Mesangial cell (primary cell): ENCODE data around the gene ITPRIPL2. TPM values are rescaled to one million over a fixed set of nuclear protein-coding genes. Genes with fewer than 3 reads are reported as not detected.

Experiments used
- total RNA-seq: library from RNA; depleted of rRNA; stranded (reverse); fragments of >200 nt; gene quantifications from 2 replicates; pipeline ENCODE4 v1.2.3, GENCODE V29; 2015

ITPRIPL2 gene
- 26.9 and 47.7 TPM in 2 replicates for total RNA-seq

GRCh38 chr16:19113577-19114358 is at the start of gene ITPRIPL2:
Gene ITPRIPL2, plus strand, starts transcription at chr16:19113964. Its CDS starts 498 bp downstream, at chr16:19114462.

GRCh38 chr16:19067349-19068236 is 46.2 kb upstream of the ITPRIPL2 start, which contains the start of gene COQ7:
Gene COQ7, plus strand, starts transcription at chr16:19067614. Its CDS starts 51 bp downstream, at chr16:19067665.

DNA sequence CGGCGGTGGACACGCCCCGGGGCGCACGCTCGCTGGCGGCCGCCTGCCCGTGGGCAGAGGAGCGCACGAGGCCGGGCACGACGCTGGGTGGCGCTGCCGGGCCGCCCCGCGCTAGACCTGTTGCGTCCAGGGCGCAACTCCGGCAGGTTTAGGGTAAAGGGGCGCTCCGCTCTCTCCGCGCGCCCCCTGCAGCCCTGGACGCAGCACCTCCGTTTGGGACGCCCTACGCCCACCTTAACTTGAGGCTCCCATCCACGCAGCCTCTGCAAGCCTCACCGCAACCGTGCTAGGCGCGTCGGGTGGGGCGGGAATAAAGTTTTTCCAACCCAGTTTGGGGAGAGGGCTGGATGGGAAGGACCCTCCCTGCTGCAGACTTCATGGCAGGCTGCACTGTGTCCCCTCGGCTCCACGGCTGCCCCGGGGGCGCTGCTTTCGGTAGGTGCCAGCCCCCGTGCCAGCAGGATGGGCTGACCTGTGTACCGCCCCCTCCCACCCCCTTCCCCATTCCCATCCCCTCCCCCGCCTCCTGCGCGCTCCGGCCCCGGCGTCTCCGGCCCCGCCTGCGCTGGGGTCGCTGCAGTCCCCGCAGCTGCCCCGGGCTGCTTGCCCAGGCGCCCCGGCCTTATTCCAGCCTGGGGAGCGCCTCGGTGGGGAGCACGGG is 54.1 kb downstream of the ITPRIPL2 start, which contains the start of gene SYT17:
Gene SYT17 (plus strand): TSS at position 531 of the 661 bp plus-strand sequence. CDS start 407 bp downstream, outside the sequence.

Other genes with a start within 250 kb of the ITPRIPL2 start
- gene SMG1, start 187.6 kb upstream of the ITPRIPL2 start, total RNA-seq, result 31.0 and 35.6 TPM in 2 replicates
- 0.33 and 0.76 TPM in 2 replicates for gene TMC7, start 130.0 kb upstream of the ITPRIPL2 start, total RNA-seq
- gene COQ7, start 46.4 kb upstream of the ITPRIPL2 start, total RNA-seq, result 8.1 and 13.8 TPM in 2 replicates
- gene SYT17, start 54.3 kb downstream of the ITPRIPL2 start, total RNA-seq, result under 0.01 and 4.6 TPM in 2 replicates
- not detected in 2 replicates for gene CLEC19A, start 171.8 kb downstream of the ITPRIPL2 start, total RNA-seq